Adrenal gland (tissue), 12 donors: ENCODE results near the gene LACRT. TPM values are rescaled to one million over a fixed set of nuclear protein-coding genes. Genes with fewer than 3 reads are reported as not detected.

ENCODE experiments used
- DNase-seq, 7 donors: peaks; one replicate each; pipeline ENCODE4 v3.0.0-alpha.2; 2019 to 2020
- H3K27ac ChIP-seq, 5 donors: fragments of 200-600 bp; sonication (generic) in 4 of 5; 1 replicate in 3 of 5; 2 replicates in 2 of 5; pipeline versions ENCODE4 v1.5.1 to v1.8.0; 2016 to 2020; ENCODE audit warnings: mild to moderate bottlenecking in 1 of 5
- H3K27me3 ChIP-seq: fragments of 200-600 bp; 2 replicates; pipeline ENCODE4 v1.8.0; 2021
- H3K36me3 ChIP-seq, 2 donors: fragments of 200-600 bp; replicated peaks in 1 of 2; 1 replicate in 1 of 2; 2 replicates in 1 of 2; pipeline versions ENCODE4 v1.5.1 to v1.8.0; 2018 to 2022
- H3K4me1 ChIP-seq, 2 donors: fragments of 200-600 bp; replicated peaks in 1 of 2; 1 replicate in 1 of 2; 2 replicates in 1 of 2; pipeline versions ENCODE4 v1.5.1 to v1.8.0; 2018 to 2021
- H3K4me3 ChIP-seq, 4 donors: fragments of 200-600 bp; sonication (generic) in 3 of 4; one replicate each; pipeline ENCODE4 v1.5.1; 2016 to 2018
- H3K9me3 ChIP-seq, 3 donors: fragments of 200-600 bp; sonication (generic) in 1 of 3; replicated peaks in 1 of 3; 1 replicate in 2 of 3; 2 replicates in 1 of 3; pipeline versions ENCODE4 v1.5.1 to v1.8.0; 2016 to 2021
- CTCF ChIP-seq, 6 experiments: fragments of 450-650 bp in 4 of 6; fragments of 200-600 bp in 2 of 6; sonication (generic) in 1 of 6; IDR thresholded peaks; 1 replicate in 5 of 6; 2 replicates in 1 of 6; pipeline versions ENCODE4 v1.5.1 to v1.8.0; 2016 to 2021; ENCODE audit warnings: antibody characterized with exemption in 6 of 6, mild to moderate bottlenecking in 2 of 6, moderate library complexity in 1 of 6
- POLR2A ChIP-seq, 2 donors: fragments of 450-650 bp; IDR thresholded peaks; one replicate each; pipeline ENCODE4 v1.6.1; 2017; ENCODE audit warnings: antibody characterized with exemption in 2 of 2, mild to moderate bottlenecking in 2 of 2, moderate library complexity in 1 of 2
- WGBS, 4 donors: extraction: QIAGEN DNeasy Blood & Tissue Kit in 2 of 4; methylation state at CpG; one replicate each; pipeline versions ENCODE4 v1.1.5 to v1.1.7; 2013 to 2017; 5-methylcytosine and 5-hydroxymethylcytosine counted together
- intact Hi-C, 2 donors: fragments of 100-400 bp; cut with DNase I; formaldehyde crosslinking; loops; one replicate each; pipeline versions ENCODE4 v1.14.1 to v1.15.0; 2022 to 2023
- polyA plus RNA-seq, 3 donors: library from polyadenylated mRNA; stranded (reverse); fragments of 200-250 nt in 2 of 3; fragments of 350-450 nt in 1 of 3; fragmentation: Illumina TruSeq in 1 of 3; extraction: RNeasy Lipid Tissue Mini Kit (QIAGEN cat#74804) in 1 of 3; gene quantifications; one replicate each; pipeline ENCODE4 v1.2.3, GENCODE V29; 2013 to 2014
- total RNA-seq, 9 donors: library from RNA; depleted of rRNA in 4 of 9; stranded (reverse); fragments of >200 nt in 4 of 9; fragments of 120-200 nt in 1 of 9; fragmentation: NEBNext Ultra II Directional in 1 of 9; extraction: Animal tissue kit (Norgen Biotek cat#: 25700) in 1 of 9; gene quantifications; one replicate each; pipeline versions ENCODE4 v1.1.0 to v1.2.4, GENCODE V29; 2013 to 2023
- donor health status: healthy with polysubstance abuse.
- donor health status: Bipolar disorder and iron deficiency.
- donor health status: DM: yes; HTN: yes; CAD: no.
- donor health status: DM: no; HTN: no; CAD: no.
- donor health status: DM: no; HTN: no; CAD: no.
- donor health status: DM: yes; HTN: yes; CAD: no.

The LACRT gene
- total and polyA plus RNA-seq, 12 donors, result not detected

DNA sequence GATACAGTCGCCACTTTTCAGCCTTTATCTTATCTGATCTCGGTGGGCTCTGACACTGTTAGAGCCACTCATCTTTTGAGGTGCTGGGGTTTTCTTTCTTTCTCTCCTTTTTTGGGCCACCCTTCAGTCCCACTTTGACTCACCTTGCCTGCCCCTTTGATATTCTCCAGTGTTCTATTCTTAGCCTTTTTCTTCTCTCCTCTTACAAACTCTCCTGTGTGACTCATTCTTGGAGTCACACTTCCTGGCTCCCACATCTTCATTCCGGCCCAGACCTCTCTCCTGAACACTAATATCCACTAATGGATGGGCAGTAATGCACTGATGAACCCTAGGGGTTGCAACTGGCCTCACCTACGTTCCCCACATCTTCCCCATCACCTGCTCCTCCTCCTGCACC lies 15.7 kb upstream of the LACRT start:
- H3K4me3 ChIP-seq, result no peak overlapping the region
- no peaks in the 10 kb centered on the region for H3K36me3 ChIP-seq
- H3K27ac ChIP-seq, result no peak overlapping the region
- no peaks in the 10 kb centered on the region for H3K4me1 ChIP-seq
- no peaks in the 10 kb centered on the region for H3K27me3 ChIP-seq
- WGBS, 4 donors, result 41 to 46% (median 44%) methylated on average over 4 of the region's 4 CpGs
- no peaks in the 10 kb centered on the region for H3K9me3 ChIP-seq
- intact Hi-C loops, result no loop called here
- no peak for TF ChIP-seq CTCF (IDR thresholded peaks at IDR 0.05)
- TF ChIP-seq POLR2A (IDR thresholded peaks at IDR 0.05), result no peak
- no peak for DNase-seq

DNA sequence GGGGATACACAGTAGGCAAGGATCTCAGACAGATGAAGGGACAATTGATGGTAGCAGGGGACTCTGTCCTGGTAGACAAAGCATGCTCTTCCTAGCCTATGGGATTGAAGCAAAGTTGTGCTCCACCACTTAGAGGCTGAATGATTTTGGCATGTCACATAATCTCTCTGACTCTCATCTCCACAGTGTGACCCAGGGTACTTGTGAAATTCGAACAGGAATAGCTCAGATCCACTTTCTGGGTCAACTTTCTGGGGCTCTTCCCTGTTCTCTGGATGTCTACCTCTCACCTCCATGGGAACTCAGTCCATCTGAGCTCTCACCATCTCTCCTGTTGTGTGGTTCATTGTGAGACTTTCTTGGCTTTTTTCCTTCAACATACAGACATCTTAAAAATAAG lies 15.1 kb upstream of the LACRT start:
- DNase-seq, result no peak
- Histone ChIP-seq H3K36me3 (no peaks in the 10 kb centered on the region), H3K27ac (no peak overlapping the region), H3K9me3 (no peaks in the 10 kb centered on the region), H3K4me1 (no peaks in the 10 kb centered on the region), H3K4me3 (no peak overlapping the region), H3K27me3 (no peaks in the 10 kb centered on the region)
- TF ChIP-seq POLR2A (IDR thresholded peaks at IDR 0.05) (no peak), CTCF (IDR thresholded peaks at IDR 0.05) (no peak)
- intact Hi-C loops, result no loop called here
- WGBS, 4 donors, result 54 to 82% (median 65%) methylated on average over 1 of the region's 1 CpG

DNA sequence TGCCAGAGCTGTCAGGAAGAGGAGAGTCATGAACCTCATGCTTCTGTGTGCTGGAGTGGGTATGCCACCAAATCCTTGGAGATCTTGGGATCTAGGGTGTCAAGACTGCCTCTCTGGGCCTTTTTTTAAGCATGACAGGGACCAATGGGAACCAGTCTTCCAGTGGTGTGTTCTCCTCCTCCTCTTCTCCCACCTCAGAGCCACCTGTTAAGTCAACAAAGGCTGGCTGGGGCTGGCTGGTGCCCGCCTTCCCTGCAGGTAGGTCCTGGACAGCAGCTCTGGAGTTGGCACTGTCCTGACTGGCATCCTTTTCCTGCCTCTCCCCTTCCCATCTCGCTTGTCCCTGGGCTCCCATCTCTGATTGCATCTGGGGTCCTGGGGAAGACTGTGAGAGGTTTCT lies 13.6 kb upstream of the LACRT start, which contains the start of gene DCD:
Gene DCD, minus strand, starts transcription at position 101 of the 400 bp plus-strand sequence. Its CDS starts 62 bp downstream, at position 39.
- DNase-seq, result no peak
- Histone ChIP-seq H3K36me3 (no peaks in the 10 kb centered on the region), H3K27ac (no peak within 1 kb of the TSS), H3K9me3 (no peaks in the 10 kb centered on the region), H3K4me1 (no peaks in the 10 kb centered on the region), H3K4me3 (no peak within 1 kb of the TSS), H3K27me3 (no peaks in the 10 kb centered on the region)
- 60 to 91% (median 82%) methylated on average over 2 of the region's 2 CpGs for WGBS, 4 donors
- intact Hi-C loops, result no loop called here
- TF ChIP-seq POLR2A (IDR thresholded peaks at IDR 0.05) (no peak), CTCF (IDR thresholded peaks at IDR 0.05) (no peak)

DNA sequence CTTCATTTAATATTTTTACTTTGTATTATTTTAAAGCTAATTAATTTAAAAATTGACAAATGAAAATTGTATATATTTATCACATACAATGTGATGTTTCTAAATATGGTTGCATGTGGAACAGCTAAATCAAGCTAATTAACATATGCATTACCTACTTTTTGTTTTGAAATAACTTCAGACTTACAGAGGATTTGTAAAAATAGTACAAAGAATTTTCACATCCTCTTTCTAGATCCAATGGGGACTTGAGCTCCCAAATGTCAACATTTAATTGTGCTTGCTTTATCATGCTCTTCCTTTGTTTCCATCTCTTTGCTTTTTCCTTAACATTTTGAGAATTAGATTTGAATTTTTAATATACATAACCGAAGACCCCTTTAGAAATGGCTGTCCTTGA lies 6.9 kb upstream of the LACRT start:
- no peaks in the 10 kb centered on the region for H3K27me3 ChIP-seq

More for the DNA sequence above, 6.9 kb upstream of the LACRT start:
- DNase-seq, result no peak
- 74 to 94% (median 81%) methylated on average over 1 of the region's 1 CpG for WGBS, 4 donors
- no peak for TF ChIP-seq POLR2A (IDR thresholded peaks at IDR 0.05)
- no peak for TF ChIP-seq CTCF (IDR thresholded peaks at IDR 0.05)
- Histone ChIP-seq H3K4me3 (no peak overlapping the region), H3K9me3 (no peaks in the 10 kb centered on the region), H3K36me3 (no peaks in the 10 kb centered on the region), H3K4me1 (no peaks in the 10 kb centered on the region), H3K27ac (no peak overlapping the region)
- intact Hi-C loops, result no loop called here
